ENCODE data around the gene MYO3A.
"Not testable (repeated sequence)": the region's sequence is repeated elsewhere in the genome, so short reads cannot be mapped to it uniquely, and the experiment has no call there.

Gene MYO3A

GRCh38 chr10:25999295-25999981, 65.4 kb downstream of the MYO3A start:
- TF ChIP-seq CTCF (IDR thresholded peaks at IDR 0.05; ENCODE audit: control insufficient read depth, insufficient read depth, low read depth, low read length, missing control alignments), result no peak
- no peak overlapping the region for H3K4me3 ChIP-seq (ENCODE audit: control insufficient read depth, low read depth, low read length)
- DNase-seq (ENCODE audit: low read depth), result no peak

- no peak for TF ChIP-seq CTCF (IDR thresholded peaks at IDR 0.05; ENCODE audit: control insufficient read depth, insufficient read depth, low read depth, low read length, missing control alignments)
- no peak overlapping the region for H3K4me3 ChIP-seq (ENCODE audit: control insufficient read depth, low read depth, low read length)
- no peak for DNase-seq (ENCODE audit: low read depth)
These were observed 66.9 kb downstream of the MYO3A start for GRCh38 chr10:26000971-26001370.

- H3K4me3 ChIP-seq (ENCODE audit: control insufficient read depth, low read depth, low read length), result not testable (repeated sequence)
These were observed 68.4 kb downstream of the MYO3A start for GRCh38 chr10:26002466-26002865.

GRCh38 chr10:26015092-26015491, 81.1 kb downstream of the MYO3A start:
- no peak for DNase-seq (ENCODE audit: low read depth)
- H3K4me3 ChIP-seq (ENCODE audit: control insufficient read depth, low read depth, low read length), result no peak overlapping the region
- TF ChIP-seq CTCF (IDR thresholded peaks at IDR 0.05; ENCODE audit: control insufficient read depth, insufficient read depth, low read depth, low read length, missing control alignments), result no peak

More at GRCh38 chr10:26002466-26002865, 68.4 kb downstream of the MYO3A start:
- DNase-seq (ENCODE audit: low read depth), result not testable (repeated sequence)

- H3K4me3 ChIP-seq (ENCODE audit: control insufficient read depth, low read depth, low read length), result no peak overlapping the region
- no peak for DNase-seq (ENCODE audit: low read depth)
- no peak for TF ChIP-seq CTCF (IDR thresholded peaks at IDR 0.05; ENCODE audit: control insufficient read depth, insufficient read depth, low read depth, low read length, missing control alignments)
These were observed 88.8 kb downstream of the MYO3A start for GRCh38 chr10:26022831-26023230.

GRCh38 chr10:26024303-26024702, 90.3 kb downstream of the MYO3A start:
- H3K4me3 ChIP-seq (ENCODE audit: control insufficient read depth, low read depth, low read length), result no peak overlapping the region
- TF ChIP-seq CTCF (IDR thresholded peaks at IDR 0.05; ENCODE audit: control insufficient read depth, insufficient read depth, low read depth, low read length, missing control alignments), result no peak
- DNase-seq (ENCODE audit: low read depth), result no peak

GRCh38 chr10:26025523-26025922, 91.5 kb downstream of the MYO3A start:
- H3K4me3 ChIP-seq (ENCODE audit: control insufficient read depth, low read depth, low read length), result no peak overlapping the region
- no peak for DNase-seq (ENCODE audit: low read depth)
- no peak for TF ChIP-seq CTCF (IDR thresholded peaks at IDR 0.05; ENCODE audit: control insufficient read depth, insufficient read depth, low read depth, low read length, missing control alignments)
